SHP77 (cell line): ENCODE data around the gene FZR1.
"Not testable (repeated sequence)": the region's sequence is repeated elsewhere in the genome, so short reads cannot be mapped to it uniquely, and the experiment has no call there.

ENCODE experiments used
- DNase-seq, 2 experiments: peaks; one replicate each; lab custom pipeline; 2025; lab: John Stamatoyannopoulos, UW

The FZR1 gene

DNA sequence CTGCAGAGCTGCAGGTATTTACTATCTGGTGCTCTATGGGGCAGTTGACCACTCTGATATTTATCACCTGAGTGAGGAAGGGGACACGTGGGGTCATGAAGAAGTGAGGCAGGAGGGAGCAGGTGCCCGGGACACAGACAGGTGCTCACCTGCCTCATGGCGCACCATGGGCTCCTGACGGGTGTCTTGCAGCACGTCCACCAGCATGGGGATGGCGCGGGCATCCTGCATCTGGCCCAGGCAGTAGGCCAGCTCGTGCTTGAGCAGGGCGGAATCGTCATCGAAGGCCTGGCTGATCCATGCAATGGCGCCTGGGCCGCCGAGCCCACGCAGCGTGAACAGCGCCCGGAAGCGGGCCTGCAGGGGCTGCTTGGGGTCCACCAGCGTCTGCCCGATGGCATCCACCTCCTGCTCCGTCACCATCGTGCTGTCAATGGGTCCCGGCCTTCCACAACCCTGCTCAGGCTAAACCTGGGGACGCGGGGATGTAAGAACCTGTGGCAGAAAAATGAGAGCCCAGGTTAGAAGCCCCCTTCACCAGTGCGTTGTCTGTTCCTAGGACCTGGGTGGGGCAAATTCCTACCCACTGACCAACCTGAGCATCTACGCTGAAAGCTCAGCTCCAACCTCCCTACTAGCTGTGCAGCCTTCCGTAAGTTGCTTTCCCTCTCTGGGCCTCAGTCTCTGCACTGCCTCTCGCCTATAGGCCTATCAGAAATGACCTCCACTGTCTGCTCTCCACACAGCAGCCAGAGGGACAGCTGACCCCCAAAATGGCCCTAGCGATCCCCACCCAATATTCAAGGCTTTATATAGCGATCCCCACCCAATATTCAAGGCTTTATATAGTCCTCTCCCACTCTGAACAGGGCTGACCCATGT is 9.5 kb upstream of the FZR1 start:
- no peak for DNase-seq

DNA sequence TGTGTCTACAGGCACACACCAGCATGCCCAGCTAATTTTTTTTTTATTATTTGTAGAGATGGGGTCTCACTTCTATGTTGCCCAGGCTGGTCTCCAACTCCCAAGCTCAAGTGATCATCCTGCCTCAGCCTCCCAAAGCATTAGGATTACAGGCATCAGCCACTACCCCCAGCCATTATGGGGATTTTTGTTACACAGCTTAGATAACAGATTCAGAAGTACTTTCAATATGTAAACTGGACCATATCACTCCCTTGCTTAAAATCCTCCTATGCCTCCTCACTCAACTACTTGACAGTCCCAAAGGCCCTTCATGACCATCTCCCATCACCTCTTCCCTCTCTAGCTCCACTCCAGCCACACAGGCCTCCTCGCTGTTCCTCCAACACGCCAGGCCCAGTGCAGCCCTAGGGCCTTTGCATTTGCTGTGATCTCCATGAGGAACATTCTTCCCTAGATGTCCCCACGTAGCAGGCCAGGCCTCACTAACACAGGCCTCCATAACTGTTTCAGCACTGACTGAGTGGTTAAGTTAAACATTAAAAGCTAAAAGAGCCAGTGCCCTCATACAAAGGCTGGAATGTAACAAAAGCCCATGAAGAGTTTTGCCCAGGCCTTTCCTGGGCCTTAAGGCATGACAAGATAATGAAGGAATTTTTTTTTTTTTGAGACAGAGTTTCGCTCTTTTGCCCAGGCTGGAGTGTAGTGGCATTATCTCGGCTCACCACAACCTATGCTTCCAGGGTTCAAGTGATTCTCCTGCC is 8.2 kb upstream of the FZR1 start:
- DNase-seq = no peak

DNA sequence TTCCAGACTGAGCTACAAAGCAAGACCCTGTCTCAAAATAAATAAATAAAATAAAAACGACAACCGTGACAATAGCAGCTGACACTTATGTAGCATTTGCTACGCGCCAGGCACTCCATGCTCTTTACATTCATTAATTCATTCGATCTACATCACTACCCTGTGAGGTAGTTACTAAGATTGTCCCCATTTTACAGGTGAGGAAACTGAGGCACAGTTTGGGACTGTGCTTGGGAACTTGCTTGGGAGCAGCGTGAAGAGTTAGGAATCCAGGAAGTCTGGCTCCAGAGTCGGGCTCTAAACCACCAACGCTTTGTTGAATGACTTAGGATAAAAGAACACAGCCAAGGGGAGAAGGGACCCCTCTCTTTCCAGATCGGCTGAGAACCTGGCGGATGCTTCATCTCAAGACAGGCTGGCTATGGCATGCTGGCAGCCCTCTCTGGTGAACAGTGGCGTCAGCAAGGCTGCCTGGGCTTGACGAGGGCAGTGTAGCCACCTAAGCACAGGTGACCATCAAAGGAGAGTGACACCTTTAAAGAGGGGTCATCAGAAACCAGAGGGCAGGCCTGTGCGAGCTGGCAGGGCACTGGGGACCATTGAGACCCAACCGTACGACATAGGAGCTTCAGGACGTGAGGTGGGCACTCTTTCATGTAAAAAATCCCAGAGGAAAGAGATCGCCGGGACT is 6.2 kb upstream of the FZR1 start:
- no peak for DNase-seq

DNA sequence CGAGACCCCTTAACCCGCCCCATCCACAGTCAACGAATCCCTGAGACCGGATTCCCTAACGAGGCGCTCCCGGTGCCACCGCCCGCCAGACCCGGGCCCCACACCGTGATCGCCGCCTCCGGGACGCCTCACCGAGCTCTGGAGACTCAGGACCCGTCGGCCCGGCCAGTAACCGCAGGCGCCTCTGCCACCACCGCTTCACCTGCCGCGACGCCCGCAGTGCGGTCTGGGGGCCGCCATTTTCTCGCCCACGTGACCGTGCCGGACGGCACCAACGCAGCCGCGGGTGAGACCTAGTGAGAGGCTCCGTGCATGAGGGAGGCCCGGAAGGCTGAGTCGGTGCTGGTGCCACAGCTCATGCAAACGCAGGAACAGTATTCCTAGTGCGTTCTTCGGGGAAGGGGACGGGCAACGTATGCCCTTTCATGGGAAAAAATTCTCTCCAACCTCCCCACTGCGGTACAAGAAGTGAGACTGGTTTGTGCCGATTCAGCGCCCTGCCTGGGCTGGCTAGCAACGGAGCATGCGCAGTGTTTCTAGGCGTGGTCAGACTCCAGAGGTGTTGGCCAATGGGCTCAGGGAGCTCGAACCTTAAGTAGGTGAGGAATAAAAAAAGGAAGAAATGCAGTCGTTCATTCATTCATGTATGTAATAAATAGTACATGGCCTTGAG is 5.5 kb upstream of the FZR1 start, which contains the start of gene DOHH:
Gene DOHH (minus strand): TSS at position 246 of the 673 bp plus-strand sequence. CDS start 3,860 bp downstream, outside the sequence.
- peak; percentile 93 to 95 for DNase-seq

DNA sequence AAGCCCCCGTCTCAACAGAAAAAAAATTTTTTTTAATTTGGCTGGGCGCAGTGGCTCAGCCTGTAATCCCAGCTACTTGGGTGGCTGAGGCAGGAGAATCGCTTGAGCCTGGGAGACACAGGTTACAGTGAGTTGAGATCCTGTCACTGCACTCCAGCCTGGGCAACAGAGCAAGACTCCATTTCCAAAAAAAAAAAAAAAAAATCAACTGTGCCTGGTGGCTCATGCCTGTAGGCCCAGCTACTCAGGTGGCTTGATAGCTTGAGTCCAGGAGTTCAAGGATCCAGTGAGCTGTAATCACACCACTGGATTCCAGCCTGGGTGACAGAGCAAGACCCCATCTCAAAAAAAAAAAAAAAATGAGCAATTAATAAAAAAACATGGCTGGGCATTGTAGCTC is 4.3 kb upstream of the FZR1 start:
- DNase-seq = no peak

DNA sequence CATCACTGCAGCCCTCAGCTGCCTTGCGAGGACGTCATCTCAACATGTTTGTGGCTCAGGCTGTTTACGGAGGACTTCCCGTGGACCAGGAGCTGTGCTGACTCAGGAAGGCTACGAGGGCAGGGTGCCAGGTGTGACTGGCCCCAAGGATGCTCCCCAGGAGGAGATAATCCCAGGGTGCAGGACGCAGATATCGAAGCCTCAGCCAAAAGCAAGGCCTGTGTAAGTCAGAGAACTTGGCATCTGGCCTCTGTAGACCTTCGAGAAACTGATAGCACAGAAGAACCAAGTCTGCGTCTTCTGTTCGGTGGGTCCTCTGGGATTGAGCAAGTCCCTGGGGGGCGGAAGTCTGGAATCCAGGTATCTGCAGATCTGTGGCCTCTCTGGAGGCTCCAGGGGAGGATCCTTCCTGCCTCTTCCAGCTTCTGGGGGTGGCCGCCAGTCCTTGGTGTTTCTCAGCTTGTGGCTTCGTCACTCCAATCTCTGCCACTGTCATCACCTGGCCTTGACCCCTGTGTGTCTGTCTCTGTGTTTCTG is 3.0 kb upstream of the FZR1 start:
- no peak for DNase-seq

DNA sequence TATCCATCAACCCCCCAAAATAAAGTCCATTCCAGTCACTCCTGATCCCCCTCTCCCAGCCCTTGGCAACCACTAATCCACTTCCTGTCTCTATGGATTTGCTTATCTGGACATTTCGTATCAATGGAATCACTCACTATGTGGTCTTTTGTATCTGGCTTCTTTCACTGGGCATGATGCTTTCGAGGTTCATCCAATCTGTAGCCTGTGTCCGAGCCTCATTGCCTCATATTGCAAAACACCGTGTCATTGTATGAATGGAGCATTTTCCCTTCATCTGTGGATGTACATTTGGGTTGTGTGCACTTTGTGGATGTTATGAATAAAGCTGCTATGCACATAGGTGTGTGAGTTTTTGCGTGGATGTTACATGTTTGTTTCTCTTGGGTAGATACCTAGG is 1.4 kb upstream of the FZR1 start:
- DNase-seq = no peak

DNA sequence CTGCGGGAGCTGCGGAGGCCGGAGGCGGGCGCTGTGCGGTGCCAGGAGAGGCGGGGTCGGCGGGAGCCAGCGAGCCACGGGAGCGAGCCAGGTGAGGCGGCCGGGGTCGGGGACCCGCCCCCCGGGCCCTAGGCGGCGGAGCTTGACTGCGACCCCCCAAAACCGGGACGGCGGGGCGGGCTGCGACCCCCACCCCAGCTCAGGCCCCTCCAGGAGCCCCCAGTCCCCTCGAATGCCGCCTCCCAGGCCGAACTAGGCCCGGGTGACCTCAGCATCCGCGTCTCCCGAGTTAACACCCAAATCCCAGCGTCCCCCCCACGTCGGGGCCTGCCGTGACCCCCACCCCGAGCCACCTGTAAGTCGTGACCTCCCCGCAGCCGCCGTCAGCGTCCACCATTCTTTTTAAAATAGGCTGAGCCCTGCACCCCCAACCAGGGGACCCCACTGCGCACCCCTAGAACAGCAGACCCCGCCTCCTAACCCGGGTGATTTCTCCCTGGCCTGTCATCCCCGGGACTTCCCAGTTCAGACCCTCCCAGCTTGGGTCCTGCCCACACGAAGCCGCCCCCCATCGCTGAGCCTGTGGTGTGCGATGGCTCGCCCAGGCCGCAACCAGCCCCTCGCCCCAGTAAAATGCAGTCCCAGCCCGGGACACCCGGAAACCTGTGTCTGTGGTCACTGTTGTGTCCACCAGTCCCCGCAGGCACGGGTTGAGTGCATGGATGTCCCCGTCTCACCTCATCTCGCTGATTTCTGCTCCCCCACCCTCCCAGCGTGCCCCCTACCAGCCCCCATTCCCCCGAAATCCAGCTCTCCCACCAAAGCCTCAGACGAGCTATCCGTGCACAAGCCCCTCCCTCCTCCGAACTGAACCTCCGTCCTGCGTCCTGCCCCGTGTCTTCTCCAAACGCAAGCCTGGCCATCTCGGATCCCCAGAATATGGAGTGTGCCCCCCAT is 551 bp downstream of the FZR1 start:
- no peak for DNase-seq

DNA sequence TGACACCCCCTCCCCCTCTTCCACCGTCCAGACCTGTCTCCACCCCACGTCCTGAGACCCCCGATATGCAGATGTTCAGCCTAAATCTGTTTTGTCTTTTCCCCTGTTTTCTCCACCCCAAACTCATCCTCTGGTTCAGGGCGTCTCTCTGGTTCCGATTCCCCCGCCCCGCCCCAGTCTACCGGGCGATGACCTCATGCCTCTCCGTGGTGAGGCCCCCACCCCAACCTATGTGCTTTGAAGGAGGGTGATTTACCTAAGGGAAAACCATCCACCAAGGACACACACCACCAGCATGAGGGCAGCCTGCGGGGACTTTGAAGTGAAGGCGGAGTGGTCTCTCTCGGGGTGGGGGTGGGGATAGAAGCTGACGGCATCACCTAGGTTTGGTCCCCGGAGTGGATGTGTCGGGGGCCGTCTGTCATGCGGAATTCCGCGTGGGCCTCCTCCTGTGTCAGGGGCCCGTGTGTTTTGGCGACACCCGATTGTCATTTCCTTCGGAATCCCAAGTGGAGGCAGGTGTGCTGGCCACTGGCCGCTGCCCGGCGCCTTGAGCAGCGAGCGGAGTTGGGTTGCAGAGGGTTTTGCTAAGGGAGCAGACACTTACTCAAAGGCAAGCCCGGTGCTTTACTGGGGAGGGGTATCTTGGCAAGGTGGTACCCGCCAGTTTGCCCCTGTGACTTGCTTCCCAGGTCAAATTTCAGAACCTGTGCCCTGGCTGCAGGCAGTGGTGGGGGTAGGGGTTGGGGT is 1.4 kb downstream of the FZR1 start:
- no peak for DNase-seq

DNA sequence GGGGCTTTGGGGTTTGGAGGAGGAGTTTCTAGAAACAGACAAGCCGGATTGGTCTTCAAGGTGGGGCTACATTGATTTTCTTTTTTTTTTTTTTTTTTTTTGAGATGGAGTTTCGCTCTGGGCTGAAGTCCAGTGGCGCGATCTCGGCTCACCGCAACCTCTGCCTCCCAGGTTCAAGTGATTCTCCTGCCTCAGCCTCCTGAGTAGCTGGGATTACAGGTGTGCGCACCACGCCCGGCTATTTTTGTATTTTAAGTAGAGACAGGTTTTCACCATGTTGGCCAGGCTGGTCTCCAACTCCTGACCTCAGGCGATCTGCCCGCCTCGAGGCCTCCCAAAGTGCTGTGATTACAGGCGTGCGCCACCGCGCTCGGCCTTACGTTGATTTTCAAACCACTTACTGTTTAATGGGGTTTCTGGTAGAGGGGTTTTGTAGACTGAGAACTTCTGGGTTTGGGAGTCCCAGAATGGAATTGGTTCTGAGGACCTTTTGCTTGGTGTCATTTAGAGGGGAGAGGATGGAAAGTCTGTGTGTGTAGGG is 2.1 kb downstream of the FZR1 start:
- not testable (repeated sequence) for DNase-seq

DNA sequence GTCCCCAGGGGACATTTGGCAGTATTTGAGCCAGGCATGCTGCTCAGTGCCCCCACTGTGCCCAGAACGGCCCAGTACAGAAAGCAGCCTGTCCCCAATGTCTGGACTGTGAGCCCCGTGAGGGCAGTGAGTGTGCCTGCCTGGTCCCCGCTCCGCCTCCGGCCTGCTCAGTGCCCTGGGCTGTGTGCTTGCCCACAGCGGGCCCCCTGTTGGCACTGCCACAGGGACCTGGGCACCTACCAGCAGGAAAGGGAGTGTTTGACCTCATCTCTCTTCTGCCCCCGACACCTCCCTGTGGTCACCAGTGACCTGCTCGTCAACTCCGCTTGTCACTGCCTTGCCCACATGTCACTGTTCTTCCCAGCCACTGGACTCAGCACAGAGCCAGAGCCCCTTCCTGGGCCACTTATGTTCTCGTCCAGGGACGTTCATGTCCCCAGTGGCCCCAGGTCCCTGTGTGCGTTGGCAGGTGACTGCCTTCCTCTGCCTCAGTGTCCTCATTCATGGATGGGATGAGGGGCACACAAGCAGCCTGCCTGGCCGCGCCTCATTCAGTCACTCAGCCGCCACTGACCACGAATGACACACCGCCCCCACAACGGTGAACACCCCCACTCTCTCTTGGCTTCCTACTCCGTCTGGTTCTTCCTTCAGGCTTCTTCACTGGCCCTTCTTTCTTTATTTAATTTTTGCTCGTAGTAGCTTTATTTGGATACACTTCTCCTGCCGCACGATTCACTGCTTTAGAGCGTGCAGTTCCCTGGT is 2.8 kb downstream of the FZR1 start:
- DNase-seq = no peak

DNA sequence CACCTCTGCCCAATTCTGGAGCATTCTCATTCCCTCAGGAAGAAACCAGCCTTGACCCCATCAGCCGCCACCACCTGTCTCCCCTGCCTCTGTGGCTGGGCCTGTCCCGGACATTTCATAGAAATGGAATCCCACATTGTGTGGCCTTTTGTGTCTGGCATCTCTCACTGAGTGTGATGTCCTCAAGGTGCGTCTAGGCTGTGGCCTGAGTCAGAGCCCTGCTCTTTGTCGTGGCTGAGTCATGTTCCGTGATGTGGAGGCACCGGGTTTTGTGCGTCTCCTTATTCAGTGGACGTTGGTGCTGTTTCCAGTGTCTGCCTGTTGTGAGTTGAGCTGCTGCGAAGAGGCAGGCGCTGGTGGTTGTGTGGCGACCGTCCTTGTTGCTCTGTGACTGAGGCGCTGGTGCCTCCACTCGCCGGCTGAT is 3.5 kb downstream of the FZR1 start:
- DNase-seq = no peak

DNA sequence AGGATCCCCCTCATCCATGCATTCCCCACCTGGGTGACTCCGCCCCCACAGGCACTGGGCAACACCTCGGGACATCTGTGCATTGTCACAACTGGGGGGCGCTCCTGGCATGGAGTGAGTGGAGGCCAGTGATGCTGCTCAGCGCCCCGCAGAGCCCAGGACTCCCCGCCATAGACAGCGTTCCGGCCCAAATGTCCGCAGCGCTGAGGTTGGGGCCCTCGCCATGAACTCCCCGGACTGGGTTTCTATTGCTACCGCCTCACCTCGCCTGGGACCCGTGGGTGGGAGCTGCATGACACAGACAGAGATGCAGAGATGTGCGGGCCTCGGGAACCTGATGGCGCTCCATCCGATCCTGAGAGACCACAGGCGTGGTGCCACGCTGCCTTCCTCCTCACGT is 4.6 kb downstream of the FZR1 start:
- no peak for DNase-seq

DNA sequence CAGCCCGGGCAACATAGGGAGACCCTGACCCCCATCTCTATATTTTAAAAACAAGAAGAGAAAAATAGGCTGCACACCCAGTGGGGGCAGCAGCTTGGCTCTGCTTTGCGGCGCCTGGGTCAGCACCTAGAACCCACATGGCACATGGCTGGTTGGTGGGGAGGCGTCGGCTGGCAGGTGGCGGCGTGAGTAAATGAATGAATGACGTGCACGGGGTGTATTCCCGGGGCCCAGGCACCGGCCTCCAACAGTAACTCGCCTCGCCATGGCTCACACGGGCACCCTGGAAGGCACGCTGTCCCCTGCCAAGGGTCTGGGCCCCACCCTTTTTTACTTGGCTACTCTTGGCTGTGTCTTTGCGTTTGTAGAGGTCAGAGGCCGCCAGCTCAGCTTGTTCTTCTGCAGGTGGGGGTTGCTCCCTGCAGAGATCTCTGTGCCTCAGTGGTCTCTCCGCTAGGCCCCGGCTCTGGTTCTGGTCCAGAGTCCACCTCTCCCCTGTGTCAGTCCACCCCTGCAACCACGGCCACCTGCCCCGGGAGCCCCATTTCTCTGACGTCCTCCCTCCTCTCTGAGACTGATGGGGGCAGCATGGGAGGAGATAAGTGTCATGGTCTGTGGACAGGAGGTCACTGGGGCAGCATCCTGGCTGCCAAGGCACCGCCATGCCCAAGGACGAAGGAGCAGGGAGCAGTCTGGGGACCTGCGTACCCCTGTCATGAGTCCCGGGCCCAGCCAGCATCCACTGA is 5.6 kb downstream of the FZR1 start:
- no peak for DNase-seq

DNA sequence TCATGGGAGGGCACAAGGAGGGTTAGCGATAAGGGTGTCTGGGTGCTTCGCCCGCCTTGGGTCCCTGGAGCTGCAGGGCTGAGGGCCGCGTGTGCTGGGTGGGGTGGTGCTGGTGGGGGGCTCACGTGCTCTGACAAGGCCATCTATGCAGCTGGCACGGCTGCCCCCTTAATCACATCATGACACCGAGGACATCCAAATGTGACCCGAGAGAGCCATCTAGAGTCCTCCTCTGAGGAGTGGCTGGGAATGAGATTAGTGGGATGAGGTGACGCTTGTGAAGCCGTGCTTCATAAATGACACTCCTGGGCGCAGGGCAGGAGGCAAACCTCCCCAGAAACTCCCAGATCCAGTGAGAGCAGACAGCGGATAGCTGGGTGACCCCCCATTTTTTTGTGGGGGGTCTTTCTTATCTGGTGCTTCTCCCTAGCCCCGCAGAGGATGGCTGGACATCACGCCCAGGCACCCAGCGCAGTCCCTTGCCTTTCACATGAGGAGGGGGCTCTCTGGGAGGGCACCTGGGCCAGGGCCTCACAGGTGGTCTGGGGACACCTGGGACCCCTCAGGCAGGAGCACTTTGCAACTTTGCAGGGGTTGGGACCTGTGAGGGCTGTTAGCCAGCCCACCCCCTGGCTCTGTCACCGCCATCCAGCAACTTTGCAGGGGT is 6.6 kb downstream of the FZR1 start:
- DNase-seq = no peak

DNA sequence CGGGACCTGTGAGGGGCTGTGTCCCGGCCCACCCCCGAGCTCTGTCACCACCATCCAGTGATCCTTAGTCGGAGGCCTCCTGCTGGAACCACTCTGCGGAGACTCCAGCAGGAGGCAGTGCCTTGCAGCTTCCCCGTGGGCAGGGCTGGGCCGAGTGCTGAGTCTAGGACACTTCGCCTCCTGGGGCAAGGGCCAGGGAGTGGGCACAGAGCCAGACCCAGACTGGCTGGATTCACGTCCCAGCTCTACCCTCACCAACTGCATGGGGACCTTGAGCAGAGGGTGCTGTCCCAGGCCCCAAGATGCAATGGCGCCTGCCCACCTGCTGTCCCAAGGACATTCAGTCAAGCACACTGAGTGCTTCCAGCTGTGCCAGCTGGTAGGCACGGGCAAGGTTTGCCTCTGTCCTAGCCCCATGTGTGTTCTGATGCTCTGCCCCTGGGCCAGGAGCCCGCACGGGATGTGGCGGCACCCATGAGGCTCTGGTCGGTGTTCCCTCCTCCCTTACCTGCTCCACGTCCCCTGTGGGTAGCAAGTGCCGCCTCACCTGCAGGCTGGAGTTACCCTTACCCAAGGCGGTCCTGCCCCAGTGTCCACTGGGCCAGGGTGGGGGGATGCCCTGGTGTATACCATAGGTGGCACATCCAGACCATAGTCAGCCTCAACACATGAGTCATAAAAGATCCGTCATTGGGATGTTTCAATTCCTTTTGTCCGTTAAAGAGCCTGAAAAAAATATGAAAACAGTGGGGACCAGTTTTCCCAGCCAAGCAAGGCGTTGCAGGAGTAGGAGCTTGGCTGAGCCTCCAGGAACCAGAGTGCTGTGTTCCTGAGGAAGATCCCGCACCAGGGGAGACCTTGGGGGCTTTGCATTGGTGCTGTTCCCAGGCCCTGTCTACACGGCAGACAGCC is 7.4 kb downstream of the FZR1 start:
- no peak for DNase-seq
